HEK293 (cell line): ENCODE results near the gene FRMD4B.

ENCODE experiments used
- CTCF ChIA-PET: fragments of 350-600 bp; formaldehyde crosslinking; extraction: SDS; loops from one replicate; lab custom pipeline; 2021; ENCODE audit warnings: antibody characterized with exemption; lab: Yijun Ruan, JAX
- POLR2A ChIA-PET: fragments of 300-600 bp; formaldehyde crosslinking; extraction: SDS; loops from one replicate; lab custom pipeline; 2020; ENCODE audit warnings: antibody characterized with exemption, inconsistent platforms; lab: Yijun Ruan, JAX
- H3K27ac ChIP-seq: fragments of 200-500 bp; sonication (Bioruptor generic); 2 replicates; pipeline ENCODE4 v1.5.1; 2014; ENCODE audit warnings: low read depth, low read length, control low read depth, inconsistent platforms; ENCODE audit errors: extremely low read depth
- H3K36me3 ChIP-seq, 2 experiments: fragments of 200-500 bp in 1 of 2; sonication (Bioruptor generic) in 1 of 2; 1 replicate in 1 of 2; 2 replicates in 1 of 2; pipeline ENCODE4 v1.5.1; 2014 to 2017; ENCODE audit warnings: inconsistent platforms in 2 of 2, low read length in 2 of 2; ENCODE audit not compliant: control insufficient read depth in 2 of 2, insufficient read depth in 1 of 2
- H3K4me1 ChIP-seq: fragments of 200-500 bp; sonication (Bioruptor generic); 2 replicates; pipeline ENCODE4 v1.5.1; 2014; ENCODE audit warnings: mild to moderate bottlenecking, low read length, inconsistent platforms; ENCODE audit not compliant: control insufficient read depth, insufficient read depth
- H3K4me3 ChIP-seq: 2 replicates; pipeline ENCODE4 v1.5.1; 2011; ENCODE audit warnings: low read depth, mild to moderate bottlenecking, control low read depth, low read length, moderate library complexity
- H3K9me3 ChIP-seq: fragments of 200-500 bp; sonication (Bioruptor generic); 2 replicates; pipeline ENCODE4 v1.5.1; 2014; ENCODE audit warnings: low read depth, low read length, inconsistent platforms; ENCODE audit not compliant: control insufficient read depth, insufficient read depth
- BCL11A ChIP-seq: fragments of 450-650 bp; formaldehyde crosslinking; IDR thresholded peaks from 2 replicates; pipeline ENCODE4 v1.5.1; 2016; ENCODE audit warnings: low read depth, missing biosample characterization, missing genetic modification characterization
- FEZF1 ChIP-seq: fragments of 450-650 bp; formaldehyde crosslinking; IDR thresholded peaks from 2 replicates; pipeline ENCODE4 v1.5.1; 2016; ENCODE audit warnings: missing biosample characterization, missing genetic modification characterization
- OSR2 ChIP-seq: fragments of 450-650 bp; formaldehyde crosslinking; IDR thresholded peaks from 2 replicates; pipeline ENCODE4 v1.5.1; 2016; ENCODE audit warnings: missing biosample characterization, missing genetic modification characterization
- PBX3 ChIP-seq: sonication (generic); formaldehyde crosslinking; IDR thresholded peaks from 2 replicates; pipeline ENCODE4 v1.8.1; 2022; ENCODE audit warnings: mild to moderate bottlenecking, moderate library complexity, missing genetic modification reagents
- SCRT2 ChIP-seq: fragments of 450-650 bp; formaldehyde crosslinking; IDR thresholded peaks from 2 replicates; pipeline ENCODE4 v1.5.1; 2016; ENCODE audit warnings: missing biosample characterization, missing genetic modification characterization
- SETDB1 ChIP-seq: IDR thresholded peaks from one replicate; pipeline ENCODE4 v1.6.1; 2017; ENCODE audit warnings: mild to moderate bottlenecking, low read length, moderate library complexity, mixed read lengths; ENCODE audit not compliant: insufficient read length
- ZBTB20 ChIP-seq: fragments of 450-650 bp; formaldehyde crosslinking; IDR thresholded peaks from 2 replicates; pipeline ENCODE4 v1.5.1; 2016; ENCODE audit warnings: missing biosample characterization, missing genetic modification characterization
- ZNF174 ChIP-seq: fragments of 450-650 bp; formaldehyde crosslinking; IDR thresholded peaks from 2 replicates; pipeline ENCODE4 v1.5.0; 2017; ENCODE audit warnings: missing biosample characterization, mild to moderate bottlenecking, missing genetic modification characterization
- ZNF248 ChIP-seq: fragments of 450-650 bp; formaldehyde crosslinking; IDR thresholded peaks from 2 replicates; pipeline ENCODE4 v1.5.1; 2017; ENCODE audit warnings: missing biosample characterization, missing genetic modification characterization
- ZNF324 ChIP-seq: fragments of 450-650 bp; formaldehyde crosslinking; IDR thresholded peaks from 2 replicates; pipeline ENCODE4 v1.5.1; 2016; ENCODE audit warnings: missing biosample characterization, missing genetic modification characterization
- ZNF335 ChIP-seq: fragments of 450-650 bp; formaldehyde crosslinking; conservative IDR thresholded peaks from 2 replicates; pipeline ENCODE4 v1.5.1; 2016; ENCODE audit warnings: missing biosample characterization, missing genetic modification characterization
- ZNF501 ChIP-seq: fragments of 450-650 bp; formaldehyde crosslinking; IDR thresholded peaks from 2 replicates; pipeline ENCODE4 v1.5.1; 2016; ENCODE audit warnings: missing biosample characterization, missing genetic modification characterization
- ZNF548 ChIP-seq: fragments of 450-650 bp; formaldehyde crosslinking; IDR thresholded peaks from 2 replicates; pipeline ENCODE4 v1.5.1; 2016; ENCODE audit warnings: missing biosample characterization, missing genetic modification characterization
- ZNF621 ChIP-seq: fragments of 450-650 bp; formaldehyde crosslinking; IDR thresholded peaks from 2 replicates; pipeline ENCODE4 v1.5.1; 2017; ENCODE audit warnings: missing biosample characterization, missing genetic modification characterization
- ZNF626 ChIP-seq: fragments of 450-650 bp; sonication (Bioruptor Pico); formaldehyde crosslinking; IDR thresholded peaks from 2 replicates; pipeline ENCODE4 v1.5.1; 2018; ENCODE audit warnings: missing biosample characterization, missing genetic modification characterization, inconsistent platforms
- ZNF654 ChIP-seq: fragments of 450-650 bp; formaldehyde crosslinking; IDR thresholded peaks from 2 replicates; pipeline ENCODE4 v1.5.1; 2016; ENCODE audit warnings: low read depth, missing biosample characterization, missing genetic modification characterization
- ZNF658 ChIP-seq: fragments of 450-650 bp; formaldehyde crosslinking; IDR thresholded peaks from 2 replicates; pipeline ENCODE4; 2016; ENCODE audit warnings: missing biosample characterization, missing genetic modification characterization
- ZNF677 ChIP-seq: fragments of 450-650 bp; IDR thresholded peaks from 2 replicates; pipeline ENCODE4 v1.5.0; 2018; ENCODE audit warnings: missing biosample characterization, mild to moderate bottlenecking, missing genetic modification characterization, moderate library complexity
- ZNF707 ChIP-seq: fragments of 450-650 bp; formaldehyde crosslinking; IDR thresholded peaks from 2 replicates; pipeline ENCODE4 v1.5.1; 2016; ENCODE audit warnings: missing biosample characterization, missing genetic modification characterization
- ZNF785 ChIP-seq: fragments of 450-650 bp; formaldehyde crosslinking; IDR thresholded peaks from 2 replicates; pipeline ENCODE4 v1.5.1; 2016; ENCODE audit warnings: missing biosample characterization, missing genetic modification characterization
- ZSCAN18 ChIP-seq: fragments of 450-650 bp; formaldehyde crosslinking; IDR thresholded peaks from 2 replicates; pipeline ENCODE4 v1.5.1; 2016; ENCODE audit warnings: missing biosample characterization, missing genetic modification characterization

The FRMD4B gene

DNA sequence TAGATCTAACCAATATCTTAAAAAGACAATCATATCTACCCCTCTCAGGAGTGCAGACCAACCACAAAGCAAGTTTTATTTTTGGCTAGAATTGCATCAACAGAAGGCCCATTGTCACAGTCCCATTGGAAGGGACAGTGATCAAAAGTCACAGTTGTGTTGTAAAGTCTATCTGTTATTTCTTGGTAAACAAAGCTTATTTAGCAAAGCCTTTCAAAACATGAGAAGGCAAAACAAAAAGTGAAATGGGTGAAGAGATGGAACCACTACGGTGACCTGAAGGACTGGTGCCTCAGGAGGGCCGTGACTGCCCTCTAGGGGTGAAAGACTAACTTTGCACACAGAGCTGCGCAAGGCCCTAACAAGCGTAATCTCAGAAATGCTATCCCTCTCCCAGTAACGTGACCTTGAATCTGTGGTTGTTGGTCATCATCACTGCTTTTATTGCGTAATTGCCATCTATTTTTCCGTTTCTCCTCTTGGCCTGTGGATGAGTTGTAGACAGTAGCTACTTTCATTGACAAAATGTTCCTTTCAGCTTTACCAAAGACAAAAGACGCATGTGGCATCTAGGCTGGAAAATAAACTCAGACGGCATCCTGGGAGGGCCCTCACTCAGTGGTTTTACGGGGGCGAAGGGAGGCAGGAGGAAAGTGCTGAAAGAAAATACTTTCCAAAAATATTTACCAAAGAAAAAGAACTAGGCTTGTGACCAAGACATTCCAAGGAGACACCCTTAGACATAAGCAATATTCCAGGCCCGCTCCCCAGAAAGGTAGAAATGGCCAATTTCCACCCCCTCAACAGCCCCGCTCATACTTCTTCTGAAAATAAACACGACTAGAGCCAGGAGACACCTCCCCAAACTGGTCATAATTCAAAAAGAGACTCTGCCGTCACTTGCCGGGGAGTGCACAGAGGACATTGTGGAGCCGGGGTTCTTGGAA is 79.4 kb downstream of the FRMD4B start (continued):
- TF ChIP-seq ZNF654 (tag by site-specific recombination), result peak; percentile 93

GRCh38 chr3:69305011-69305410 is 80.9 kb downstream of the FRMD4B start:
- no peak overlapping the region for H3K27ac ChIP-seq
- CTCF ChIA-PET, result interaction anchor here (0.6 to 9.8 kb wide), 12 partner anchors 9 to 367 kb away, joined by 3 to 173 read pairs (median 7); no protein-coding TSS in a partner anchor
- POLR2A ChIA-PET, result interaction anchor here (0.6 to 0.9 kb wide), 2 partner anchors 75 to 145 kb away, joined by 3 read pairs; no protein-coding TSS in a partner anchor
- no peak overlapping the region for H3K4me3 ChIP-seq
- H3K4me1 ChIP-seq, result no peaks in the 10 kb centered on the region
- TF ChIP-seq SCRT2 (tag by site-specific recombination) (no peak), ZNF501 (tag by site-specific recombination) (no peak), ZNF785 (tag by site-specific recombination) (no peak), ZNF174 (tag by site-specific recombination) (no peak), ZNF677 (tag by site-specific recombination) (no peak), FEZF1 (no peak), OSR2 (tag by site-specific recombination) (no peak), BCL11A (tag by site-specific recombination) (no peak), ZNF707 (tag by site-specific recombination) (no peak), ZNF658 (tag by site-specific recombination) (no peak), ZNF324 (tag by site-specific recombination) (no peak)
- H3K9me3 ChIP-seq, result no peaks in the 10 kb centered on the region
- no peaks in the 10 kb centered on the region for H3K36me3 ChIP-seq

- no peaks in the 10 kb centered on the region for H3K4me1 ChIP-seq
- ChIA-PET CTCF (interaction anchor here (0.6 to 9.8 kb wide), 8 partner anchors 9 to 370 kb away, joined by 3 to 173 read pairs (median 4); no protein-coding TSS in a partner anchor), POLR2A (interaction anchor here (0.6 kb wide), 1 partner anchor 75 kb away, joined by 3 read pairs; no protein-coding TSS in a partner anchor)
- no peak overlapping the region for H3K27ac ChIP-seq
- H3K9me3 ChIP-seq, result no peaks in the 10 kb centered on the region
- TF ChIP-seq ZNF621 (tag by site-specific recombination) (no peak), ZNF626 (tag by site-specific recombination) (no peak), ZNF335 (no peak), ZNF658 (tag by site-specific recombination) (no peak), SETDB1 (no peak), PBX3 (CRISPR knock-in tag) (no peak), ZNF248 (no peak), ZNF548 (tag by site-specific recombination) (no peak), ZSCAN18 (tag by site-specific recombination) (no peak), ZNF677 (tag by site-specific recombination) (no peak), ZBTB20 (no peak)
- no peaks in the 10 kb centered on the region for H3K36me3 ChIP-seq
- H3K4me3 ChIP-seq, result no peak overlapping the region
These were observed 81.5 kb downstream of the FRMD4B start for GRCh38 chr3:69304396-69304795.
